ENCODE measurements around the gene PLEKHM3. TPM values are rescaled to one million over a fixed set of nuclear protein-coding genes. Genes with fewer than 3 reads are reported as not detected.

Gene PLEKHM3
- total and polyA plus RNA-seq, 2 donors (not counting 3 experiments of a cell fraction or from before 2014, with no cell fraction given): 3.1 to 9.1 TPM

DNA sequence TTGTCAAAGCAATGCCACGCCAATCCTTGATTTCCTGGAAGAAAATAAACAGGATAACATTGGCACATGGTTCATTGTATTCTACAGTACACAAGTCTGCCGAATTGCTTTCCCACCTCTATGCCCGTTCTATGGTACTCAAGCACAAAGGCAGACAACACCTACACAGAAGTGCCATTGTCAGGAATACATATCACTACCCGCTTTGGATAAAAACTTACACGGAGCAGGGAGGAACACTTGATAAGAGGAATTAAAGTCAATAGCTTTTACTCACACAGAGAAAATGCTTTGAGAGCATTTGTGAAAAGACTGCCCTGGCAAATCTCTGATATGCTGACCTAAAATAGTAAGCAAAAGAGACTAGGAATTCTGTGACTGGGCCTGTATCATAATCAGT is 23.4 kb downstream of the PLEKHM3 start:
- dilution Hi-C loops (cut with MboI; ENCODE audit: extremely low pct_ligation_motif_present, low sequenced_read_pairs): no loop called here
- CTCF ChIA-PET: no interaction called here

More for the DNA sequence above, 23.4 kb downstream of the PLEKHM3 start:
- POLR2A ChIA-PET: no interaction called here
- Histone ChIP-seq H3K9ac (replicated peaks; ENCODE audit: extremely low read depth, insufficient read depth, low read length) (no peak overlapping the region), H4K20me1 (replicated peaks; ENCODE audit: control insufficient read depth, extremely low read depth, insufficient read depth, low read length) (no peaks in the 10 kb centered on the region), H3K4me3 (replicated peaks in 1 of 3; ENCODE audit: insufficient read depth in 1 of 3, low read depth in 1 of 3, low read length in 3 of 3) (no peak overlapping the region), H2AFZ (ENCODE audit: low read depth, low read length) (no peak overlapping the region), H3K36me3 (ENCODE audit: control insufficient read depth in 2 of 2, extremely low read depth in 1 of 2, insufficient read depth in 2 of 2, low read length in 2 of 2) (peaks cover 0 to 2% of the 10 kb centered on the region in 2 experiments), H3K4me2 (ENCODE audit: insufficient read depth, low read length) (no peak overlapping the region), H3K27me3 (ENCODE audit: control insufficient read depth in 2 of 2, insufficient read depth in 2 of 2, low read length in 2 of 2) (no peaks in the 10 kb centered on the region), H3K9me3 (replicated peaks; ENCODE audit: control insufficient read depth, insufficient read depth, low read length) (no peaks in the 10 kb centered on the region), H3K4me1 (ENCODE audit: control insufficient read depth, extremely low read depth, insufficient read depth, low read length) (no peaks in the 10 kb centered on the region), H3K79me2 (ENCODE audit: control insufficient read depth, insufficient read depth, low read length) (no peaks in the 10 kb centered on the region), H3K9me1 (replicated peaks; ENCODE audit: control insufficient read depth, extremely low read depth, insufficient read depth, low read length) (no peaks in the 10 kb centered on the region), H3K27ac (ENCODE audit: insufficient read depth, low read depth, low read length) (no peak overlapping the region)
- no TSS peak for BruUV-seq (replicated peaks)
- intact Hi-C loops (cut with micrococcal nuclease): no loop called here
- no peak for FAIRE-seq
- TF ChIP-seq CTCF (IDR thresholded peaks at IDR 0.05; ENCODE audit: extremely low read depth in 1 of 2, insufficient read depth in 1 of 2, low read depth in 1 of 2, low read length in 2 of 2) (no peak), POLR2A (IDR thresholded peaks at IDR 0.05; ENCODE audit: low read depth, low read length) (no peak), FOS (IDR thresholded peaks at IDR 0.05; ENCODE audit: borderline replicate concordance, insufficient read depth, low read length) (no peak), JUN (IDR thresholded peaks at IDR 0.05; ENCODE audit: borderline replicate concordance, insufficient read depth, insufficient read length, low read depth) (no peak), MAX (IDR thresholded peaks at IDR 0.05; ENCODE audit: insufficient read depth, insufficient read length) (no peak), MYC (IDR thresholded peaks at IDR 0.05; ENCODE audit: low read depth, low read length) (no peak), POLR2AphosphoS5 (IDR thresholded peaks at IDR 0.05; ENCODE audit: insufficient read depth, low read depth, low read length) (no peak), GATA2 (IDR thresholded peaks at IDR 0.05; ENCODE audit: insufficient read depth, insufficient read length, low read depth, low read length) (no peak), EZH2 (IDR thresholded peaks at IDR 0.05; ENCODE audit: borderline replicate concordance, low read depth, low read length, severe bottlenecking) (no peak)
- DNase-seq (ENCODE audit: low read depth, low spot score): no peak
